KBM-7 (cell line): ENCODE data around the gene GRIK4.

Experiments used
- DNase-seq: peaks from one replicate; pipeline ENCODE4 v3.0.0-alpha.2; 2015
- in situ Hi-C: fragments of 300-500 bp; cut with MboI; formaldehyde crosslinking; loops from 2 replicates; pipeline ENCODE4 v1.14.3; 2020; ENCODE audit warnings: low sequenced_read_pairs, low pct_unique_long_range_greater_than_20kb, mixed read lengths

GRIK4 gene

DNA sequence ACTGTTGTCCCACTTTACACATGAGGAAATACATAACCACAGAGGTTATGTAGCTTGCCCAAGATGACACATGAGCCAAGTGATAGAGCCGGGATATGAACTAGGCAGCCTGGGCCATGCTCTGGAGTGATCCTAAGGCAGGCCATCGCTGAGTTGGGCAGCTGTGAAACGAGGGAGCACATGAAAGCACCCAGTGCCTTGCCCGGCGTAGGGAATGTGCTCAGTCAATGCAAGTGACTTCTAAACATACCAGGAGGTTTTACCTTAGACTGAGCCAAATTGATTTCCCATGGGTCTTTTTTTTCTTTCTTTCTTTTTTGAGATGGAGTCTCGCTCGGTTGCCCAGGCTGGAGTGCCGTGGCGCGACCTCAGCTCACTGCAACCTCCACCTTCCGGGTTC, 10.5 kb downstream of the GRIK4 start:
- in situ Hi-C loops = no loop called here

DNA sequence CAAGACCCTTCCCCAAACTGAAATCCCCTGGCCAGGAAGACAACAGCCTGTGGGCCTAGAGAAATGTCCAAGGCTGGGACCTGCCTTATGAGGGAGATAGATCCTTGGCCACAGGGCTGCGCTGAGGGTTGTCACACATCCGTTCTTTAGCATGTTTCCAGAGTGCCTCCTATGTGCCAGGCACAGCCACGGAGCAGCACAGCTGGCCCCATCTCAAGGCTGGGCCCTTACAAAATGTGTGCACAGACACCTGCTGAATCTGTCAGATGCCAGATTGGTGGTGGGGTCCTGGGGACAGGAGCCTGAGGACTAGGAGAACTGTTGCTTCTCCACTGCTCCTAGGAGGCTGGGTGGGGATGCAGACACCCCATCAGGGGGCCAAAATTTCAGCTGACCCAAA, 11.2 kb downstream of the GRIK4 start:
- DNase-seq = no peak

More for the DNA sequence above, 10.5 kb downstream of the GRIK4 start:
- no peak for DNase-seq

DNA sequence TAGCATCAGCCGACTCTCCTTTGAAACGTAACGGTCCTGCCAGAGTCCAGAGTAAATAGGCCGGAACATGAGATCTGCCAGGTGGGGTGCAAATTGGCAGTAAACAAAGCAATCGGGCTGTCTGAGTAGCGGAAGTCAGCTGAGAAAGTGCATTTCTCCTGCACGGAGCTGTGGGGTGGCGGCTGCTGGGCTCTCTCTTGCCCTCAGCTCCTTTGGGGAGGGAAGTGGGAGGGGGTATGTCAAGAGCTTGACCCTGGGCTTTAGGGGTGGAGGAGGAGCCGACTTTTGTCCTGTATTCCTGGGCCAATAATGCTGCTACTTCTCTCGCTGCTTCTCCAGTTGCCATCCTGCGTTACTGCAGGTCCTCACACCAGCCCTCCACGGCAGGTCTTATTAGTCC, 11.6 kb downstream of the GRIK4 start:
- in situ Hi-C loops = no loop called here

More for the DNA sequence above, 11.2 kb downstream of the GRIK4 start:
- in situ Hi-C loops = no loop called here

DNA sequence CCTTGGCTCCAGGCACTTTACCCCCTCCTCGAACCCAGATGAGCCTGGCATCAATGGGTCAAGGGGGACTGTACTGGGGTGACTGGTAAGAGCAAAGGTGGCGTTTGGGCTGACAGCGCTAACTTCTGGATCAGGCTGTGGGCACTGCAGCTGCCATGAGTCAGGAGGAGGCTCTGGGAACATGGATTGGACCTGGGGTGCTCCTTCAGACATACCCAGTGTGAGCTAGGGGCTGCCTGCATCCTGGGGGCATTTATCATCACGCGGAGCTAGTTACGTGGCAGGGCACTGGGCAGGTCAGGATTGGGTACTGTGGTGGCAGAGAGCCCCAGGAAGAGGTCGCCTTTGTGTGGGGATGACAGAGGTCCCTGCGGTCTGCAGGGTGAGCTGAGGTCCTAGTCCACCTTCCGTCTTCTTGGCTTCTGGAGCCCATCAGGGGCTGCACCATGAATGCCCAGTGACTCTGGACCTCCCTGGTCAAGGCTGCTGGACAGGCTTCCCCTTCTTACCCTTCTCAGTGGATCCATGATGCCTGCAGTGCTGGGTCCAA, 13.1 kb downstream of the GRIK4 start:
- in situ Hi-C loops = no loop called here
- no peak for DNase-seq

More for the DNA sequence above, 11.6 kb downstream of the GRIK4 start:
- no peak for DNase-seq

GRCh38 chr11:120525261-120526171, 14.0 kb downstream of the GRIK4 start:
- DNase-seq = no peak
- in situ Hi-C loops = no loop called here

DNA sequence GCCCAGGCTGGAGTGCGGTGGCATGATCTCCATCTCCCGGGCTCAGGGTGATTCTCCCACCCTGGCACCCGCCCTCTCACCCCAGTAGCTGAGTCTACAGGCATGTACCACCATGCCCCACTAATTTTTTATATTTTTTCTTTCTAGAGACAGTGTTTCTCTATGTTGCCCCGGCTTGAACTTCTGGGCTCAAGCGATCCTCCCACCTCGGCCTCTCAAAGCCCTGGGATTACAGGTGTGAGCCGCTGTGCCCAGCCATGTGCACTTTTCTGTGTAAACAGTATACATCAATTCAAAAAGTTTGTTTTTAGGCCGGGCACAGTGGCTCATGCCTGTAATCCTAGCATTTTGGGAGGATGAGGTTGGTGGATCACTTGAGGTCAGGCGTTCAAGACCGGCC, 14.7 kb downstream of the GRIK4 start:
- in situ Hi-C loops = no loop called here

DNA sequence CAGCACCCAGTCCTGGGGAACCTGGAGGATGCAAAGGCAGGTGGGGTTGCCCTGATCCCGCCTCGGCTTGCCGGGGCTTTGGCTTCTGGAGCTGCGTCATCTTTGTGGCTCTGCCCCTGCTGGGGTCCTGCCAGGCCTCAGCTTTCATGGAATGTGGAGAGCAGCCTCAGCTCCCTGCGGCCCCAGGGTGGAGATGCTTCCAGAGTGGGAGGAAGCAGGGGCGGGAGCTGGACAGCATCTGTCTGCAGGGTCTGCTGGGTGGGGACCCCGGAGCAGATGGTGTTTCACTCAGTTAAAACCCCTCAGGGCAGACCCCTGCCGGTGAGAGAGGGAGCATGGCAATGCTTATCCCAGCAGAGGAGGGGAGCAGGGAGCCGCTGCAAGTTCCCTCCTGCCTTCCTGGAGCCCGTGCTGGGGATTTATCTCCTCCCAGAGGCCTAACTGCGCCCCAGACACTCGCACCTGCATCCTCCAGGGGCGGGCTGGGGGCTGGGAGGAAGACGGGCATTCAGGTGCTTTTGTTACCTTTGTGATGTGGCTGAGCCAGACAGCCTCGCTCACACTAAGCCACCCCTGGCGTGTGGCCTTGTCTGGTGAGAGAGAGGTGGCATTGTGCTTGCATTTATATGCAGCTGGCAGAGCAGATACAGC, 15.7 kb downstream of the GRIK4 start:
- DNase-seq = no peak
- in situ Hi-C loops = no loop called here

More for the DNA sequence above, 14.7 kb downstream of the GRIK4 start:
- DNase-seq = no peak

GRCh38 chr11:120528749-120529148, 17.2 kb downstream of the GRIK4 start:
- no peak for DNase-seq
- in situ Hi-C loops = no loop called here

GRCh38 chr11:120529214-120529613, 17.7 kb downstream of the GRIK4 start:
- DNase-seq = no peak
- in situ Hi-C loops = no loop called here

GRCh38 chr11:120529911-120530310, 18.4 kb downstream of the GRIK4 start:
- in situ Hi-C loops = no loop called here
- DNase-seq = no peak

DNA sequence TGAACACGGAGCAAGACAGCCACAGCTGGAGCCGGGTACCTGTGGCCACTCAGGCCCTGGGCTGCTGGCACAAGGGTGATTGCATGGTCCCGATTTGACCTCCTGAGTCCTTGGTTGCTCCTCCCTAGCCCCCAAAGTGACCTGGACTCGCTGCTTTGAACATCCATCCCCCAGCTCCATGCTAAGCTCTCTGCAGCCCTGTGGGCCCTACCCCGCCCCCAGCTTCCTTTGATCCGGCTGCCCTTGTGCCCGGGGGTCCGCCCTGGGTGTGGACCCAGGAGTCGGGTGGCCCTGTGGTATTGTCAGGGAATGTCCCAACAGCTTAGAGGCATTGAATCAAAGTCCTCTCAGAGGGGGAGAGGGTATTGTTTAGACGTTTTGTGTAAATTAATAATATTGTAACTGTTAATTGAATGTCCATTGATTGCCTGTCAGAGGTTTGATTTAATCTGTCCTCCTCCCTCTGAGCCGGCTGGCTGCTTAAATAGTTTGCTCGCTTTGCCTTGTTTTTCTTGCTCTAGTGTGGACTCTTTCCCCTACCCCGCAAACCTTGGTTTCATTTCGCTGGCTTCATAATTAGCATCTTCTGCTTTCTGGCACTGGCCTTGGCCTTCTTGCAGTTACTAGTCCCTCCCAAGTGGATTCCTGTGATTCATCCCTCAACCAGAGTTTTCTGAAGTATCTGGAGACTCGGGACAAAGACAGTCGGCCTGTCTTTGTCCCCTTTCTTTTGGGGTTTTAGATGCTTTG, 20.7 kb downstream of the GRIK4 start:
- in situ Hi-C loops = no loop called here

GRCh38 chr11:120532832-120533196, 21.3 kb downstream of the GRIK4 start:
- DNase-seq = no peak
- in situ Hi-C loops = no loop called here

More for the DNA sequence above, 20.7 kb downstream of the GRIK4 start:
- no peak for DNase-seq

- in situ Hi-C loops = no loop called here
- DNase-seq = no peak
Measured at GRCh38 chr11:120536091-120536796, 24.7 kb downstream of the GRIK4 start.

DNA sequence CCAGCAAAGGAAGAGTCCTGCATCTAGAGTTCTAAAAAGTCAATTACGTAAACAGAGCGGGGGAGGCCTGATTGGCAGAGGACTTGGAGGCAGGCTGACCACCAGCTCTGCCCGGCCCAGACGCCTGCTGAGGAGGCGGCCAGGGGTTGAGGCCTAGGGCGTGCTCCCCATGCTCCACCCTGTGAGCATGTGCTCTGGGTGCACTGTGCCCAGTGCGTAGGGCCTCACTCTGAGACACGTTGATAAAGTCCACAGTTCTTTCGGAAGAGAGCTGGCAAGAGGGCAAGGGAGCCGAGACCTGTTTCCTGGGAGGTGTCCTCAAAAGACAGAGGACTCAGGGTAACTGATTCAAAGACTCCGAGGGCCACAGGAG, 25.2 kb downstream of the GRIK4 start:
- in situ Hi-C loops = no loop called here

GRCh38 chr11:120537996-120538395, 26.4 kb downstream of the GRIK4 start:
- in situ Hi-C loops = no loop called here
- no peak for DNase-seq

More for the DNA sequence above, 25.2 kb downstream of the GRIK4 start:
- DNase-seq = no peak

DNA sequence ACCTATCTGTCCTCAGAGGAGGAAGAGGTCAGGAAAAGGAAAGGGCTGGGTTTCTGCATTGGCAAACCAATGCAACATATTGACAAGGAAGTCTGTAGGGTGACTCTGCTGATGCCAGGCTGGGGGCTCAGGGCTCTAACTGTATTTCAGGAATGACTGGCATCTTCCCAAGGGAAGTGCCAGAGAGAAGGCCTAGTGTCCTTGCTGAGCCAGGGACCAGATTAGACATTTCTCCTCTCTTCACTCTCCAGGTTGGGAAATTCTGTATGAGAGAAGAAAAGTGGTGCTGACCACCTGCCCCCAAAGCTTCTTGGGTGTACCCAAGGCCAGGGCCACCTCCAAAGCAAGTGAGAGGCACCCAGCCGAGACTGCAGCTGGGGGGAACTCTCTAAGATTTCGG, 27.2 kb downstream of the GRIK4 start:
- no peak for DNase-seq
- in situ Hi-C loops = no loop called here

- in situ Hi-C loops = no loop called here
- no peak for DNase-seq
Measured at GRCh38 chr11:120539667-120540369, 28.3 kb downstream of the GRIK4 start.

- in situ Hi-C loops = no loop called here
- no peak for DNase-seq
Measured at GRCh38 chr11:120540744-120541465, 29.4 kb downstream of the GRIK4 start.
